KMS-11 (cell line): Measurements from ENCODE around the gene EFCAB6.

Experiments
- H2AFZ ChIP-seq: fragments of 200-600 bp; sonication (generic); 2 replicates; pipeline ENCODE4 v1.6.1; 2016; ENCODE audit warnings: antibody characterized with exemption, mixed run types, low read depth
- H3K27ac ChIP-seq: fragments of 200-600 bp; sonication (generic); 2 replicates; pipeline ENCODE4 v1.6.1; 2016; ENCODE audit warnings: mild to moderate bottlenecking, mixed run types
- H3K27me3 ChIP-seq: fragments of 200-600 bp; sonication (generic); 2 replicates; pipeline ENCODE4 v1.6.1; 2017; ENCODE audit warnings: mild to moderate bottlenecking, low read depth, mixed run types, moderate library complexity; ENCODE audit not compliant: insufficient read depth
- H3K36me3 ChIP-seq: fragments of 200-600 bp; sonication (generic); 2 replicates; pipeline ENCODE4 v1.6.1; 2017; ENCODE audit warnings: mild to moderate bottlenecking, mixed run types; ENCODE audit not compliant: insufficient read depth
- H3K4me1 ChIP-seq: fragments of 200-600 bp; sonication (generic); 2 replicates; pipeline ENCODE4 v1.6.1; 2016; ENCODE audit warnings: mild to moderate bottlenecking, low read depth, mixed run types; ENCODE audit not compliant: poor library complexity, severe bottlenecking
- H3K4me2 ChIP-seq: fragments of 200-600 bp; sonication (generic); 2 replicates; pipeline ENCODE4 v1.7.0; 2016; ENCODE audit warnings: mild to moderate bottlenecking, mixed run types
- H3K4me3 ChIP-seq: fragments of 200-600 bp; sonication (generic); IDR thresholded peaks from 2 replicates; pipeline ENCODE4 v1.6.1; 2017; ENCODE audit warnings: low read depth, low read length, mixed read lengths; ENCODE audit not compliant: insufficient read depth
- H3K79me2 ChIP-seq: fragments of 200-600 bp; sonication (generic); 2 replicates; pipeline ENCODE4 v1.6.1; 2016; ENCODE audit warnings: low read depth, mixed run types; ENCODE audit not compliant: insufficient read depth
- H3K9ac ChIP-seq: fragments of 200-600 bp; sonication (generic); 2 replicates; pipeline ENCODE4 v1.6.1; 2016; ENCODE audit warnings: mild to moderate bottlenecking, mixed run types
- H4K20me1 ChIP-seq: fragments of 200-600 bp; sonication (generic); 2 replicates; pipeline ENCODE4 v1.6.1; 2016; ENCODE audit warnings: mild to moderate bottlenecking, mixed run types; ENCODE audit not compliant: insufficient read depth
- TF ChIP-seq, protein P1 (sequence below): fragments of 200-600 bp; sonication (generic); conservative IDR thresholded peaks from 2 replicates; pipeline ENCODE4 v1.6.1; 2017; ENCODE audit warnings: low read depth, mild to moderate bottlenecking, antibody characterized with exemption, low read length, moderate library complexity, mixed read lengths

EFCAB6 gene

GRCh38 chr22:43845981-43846380 lies 33.9 kb upstream of the EFCAB6 start:
- Histone ChIP-seq H2AFZ (no peak overlapping the region), H3K27ac (no peak overlapping the region), H3K4me2 (no peak overlapping the region), H3K9ac (no peak overlapping the region), H4K20me1 (no peaks in the 10 kb centered on the region), H3K4me1 (no peaks in the 10 kb centered on the region), H3K79me2 (no peaks in the 10 kb centered on the region), H3K27me3 (peaks cover 53% of the 10 kb centered on the region), H3K4me3 (no peak overlapping the region), H3K36me3 (no peaks in the 10 kb centered on the region)
- TF ChIP-seq, protein P1, sequence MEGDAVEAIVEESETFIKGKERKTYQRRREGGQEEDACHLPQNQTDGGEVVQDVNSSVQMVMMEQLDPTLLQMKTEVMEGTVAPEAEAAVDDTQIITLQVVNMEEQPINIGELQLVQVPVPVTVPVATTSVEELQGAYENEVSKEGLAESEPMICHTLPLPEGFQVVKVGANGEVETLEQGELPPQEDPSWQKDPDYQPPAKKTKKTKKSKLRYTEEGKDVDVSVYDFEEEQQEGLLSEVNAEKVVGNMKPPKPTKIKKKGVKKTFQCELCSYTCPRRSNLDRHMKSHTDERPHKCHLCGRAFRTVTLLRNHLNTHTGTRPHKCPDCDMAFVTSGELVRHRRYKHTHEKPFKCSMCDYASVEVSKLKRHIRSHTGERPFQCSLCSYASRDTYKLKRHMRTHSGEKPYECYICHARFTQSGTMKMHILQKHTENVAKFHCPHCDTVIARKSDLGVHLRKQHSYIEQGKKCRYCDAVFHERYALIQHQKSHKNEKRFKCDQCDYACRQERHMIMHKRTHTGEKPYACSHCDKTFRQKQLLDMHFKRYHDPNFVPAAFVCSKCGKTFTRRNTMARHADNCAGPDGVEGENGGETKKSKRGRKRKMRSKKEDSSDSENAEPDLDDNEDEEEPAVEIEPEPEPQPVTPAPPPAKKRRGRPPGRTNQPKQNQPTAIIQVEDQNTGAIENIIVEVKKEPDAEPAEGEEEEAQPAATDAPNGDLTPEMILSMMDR = no peak

DNA sequence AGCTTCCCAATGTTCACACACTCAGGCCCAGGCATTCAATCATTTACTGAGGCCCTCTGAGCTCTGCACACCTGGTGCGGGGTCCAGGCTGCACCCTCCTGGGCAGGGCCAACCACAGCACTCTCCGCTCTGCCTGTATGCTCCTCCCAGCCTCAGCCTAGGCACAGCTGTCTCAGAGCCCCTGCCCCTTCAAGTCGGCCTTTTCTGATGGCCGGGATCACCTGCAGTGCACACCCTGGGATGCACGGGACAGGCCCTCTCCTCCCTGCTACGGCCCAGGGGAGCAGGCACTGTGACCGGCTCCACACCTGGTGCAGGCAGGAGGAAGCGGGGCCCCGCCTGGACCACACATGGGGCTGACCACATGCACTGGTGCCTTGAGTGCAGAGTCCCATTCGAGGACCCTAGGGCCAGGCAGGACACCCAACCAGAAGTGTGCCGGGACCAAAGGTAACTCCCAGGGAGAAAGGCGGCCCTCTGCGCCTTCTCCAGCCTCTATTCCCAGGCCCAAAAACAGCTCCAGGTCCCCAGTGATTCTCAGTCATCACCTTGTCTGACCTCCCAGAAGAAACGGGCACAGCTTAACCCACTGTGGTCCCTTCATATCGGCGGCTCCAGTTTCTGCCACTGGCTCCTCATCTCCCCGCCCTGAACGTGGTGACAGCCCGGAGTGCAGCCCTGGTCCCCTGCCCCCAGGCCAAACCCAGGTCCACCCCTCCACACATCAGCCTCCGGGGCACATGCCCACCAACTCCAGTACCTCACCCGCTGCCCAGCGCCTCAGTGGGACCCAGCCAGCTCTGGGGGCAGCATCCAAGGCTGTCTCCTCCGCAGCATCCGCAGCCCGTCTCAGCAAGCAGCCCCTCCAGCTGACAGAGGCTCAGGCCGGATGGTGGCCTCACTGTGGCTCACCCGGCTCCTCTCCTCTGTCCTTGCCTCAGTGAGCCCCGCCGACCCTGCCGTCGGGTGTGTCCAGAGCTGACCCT lies 32.7 kb upstream of the EFCAB6 start:
- Histone ChIP-seq H3K4me2 (no peak overlapping the region), H3K27me3 (peaks cover 49% of the 10 kb centered on the region), H3K27ac (no peak overlapping the region), H3K9ac (no peak overlapping the region), H2AFZ (no peak overlapping the region), H3K79me2 (no peaks in the 10 kb centered on the region), H3K36me3 (no peaks in the 10 kb centered on the region), H4K20me1 (no peaks in the 10 kb centered on the region), H3K4me3 (no peak overlapping the region), H3K4me1 (no peaks in the 10 kb centered on the region)
- TF ChIP-seq, protein P1 = no peak

DNA sequence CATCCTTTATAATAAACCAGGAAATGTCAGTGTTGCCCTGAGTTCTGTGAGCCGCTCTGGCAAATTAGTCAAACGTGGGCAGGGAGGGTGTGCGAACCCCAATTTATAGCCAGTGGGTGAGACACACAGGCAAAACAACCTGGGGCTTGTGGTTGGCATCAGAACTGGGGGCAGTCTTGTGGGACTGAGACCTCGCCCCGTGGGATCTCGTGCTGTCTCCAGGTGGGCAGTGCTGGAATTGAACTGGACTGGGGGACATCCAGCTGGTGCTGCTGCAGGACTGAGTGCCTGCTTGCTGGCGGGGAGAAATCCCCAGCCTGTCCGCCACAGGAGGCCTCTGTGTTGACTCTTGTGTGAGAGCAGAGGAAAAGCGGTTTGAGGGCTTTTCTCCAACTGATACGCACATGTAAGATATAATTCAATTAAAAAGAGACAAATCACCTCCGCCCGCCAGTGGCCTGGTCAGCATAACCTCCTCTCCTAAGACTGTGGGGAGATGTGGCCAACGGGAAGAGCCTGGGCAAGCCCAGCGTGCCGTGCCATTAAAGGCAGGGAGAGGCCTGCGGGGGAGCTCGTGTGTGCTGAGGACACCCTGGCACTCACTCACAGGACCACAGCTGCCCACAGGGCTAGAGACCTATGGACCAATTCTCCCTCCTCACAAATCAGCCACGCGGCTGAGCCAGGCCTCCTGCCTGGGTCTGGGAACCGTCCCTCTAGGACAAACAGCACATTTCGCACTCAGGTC lies 31.9 kb upstream of the EFCAB6 start:
- Histone ChIP-seq H3K9ac (no peak overlapping the region), H3K79me2 (no peaks in the 10 kb centered on the region), H4K20me1 (no peaks in the 10 kb centered on the region), H3K4me2 (no peak overlapping the region), H3K36me3 (no peaks in the 10 kb centered on the region), H3K27me3 (peaks cover 48% of the 10 kb centered on the region), H2AFZ (no peak overlapping the region), H3K4me3 (no peak overlapping the region), H3K4me1 (no peaks in the 10 kb centered on the region), H3K27ac (no peak overlapping the region)
- TF ChIP-seq, protein P1 = no peak

DNA sequence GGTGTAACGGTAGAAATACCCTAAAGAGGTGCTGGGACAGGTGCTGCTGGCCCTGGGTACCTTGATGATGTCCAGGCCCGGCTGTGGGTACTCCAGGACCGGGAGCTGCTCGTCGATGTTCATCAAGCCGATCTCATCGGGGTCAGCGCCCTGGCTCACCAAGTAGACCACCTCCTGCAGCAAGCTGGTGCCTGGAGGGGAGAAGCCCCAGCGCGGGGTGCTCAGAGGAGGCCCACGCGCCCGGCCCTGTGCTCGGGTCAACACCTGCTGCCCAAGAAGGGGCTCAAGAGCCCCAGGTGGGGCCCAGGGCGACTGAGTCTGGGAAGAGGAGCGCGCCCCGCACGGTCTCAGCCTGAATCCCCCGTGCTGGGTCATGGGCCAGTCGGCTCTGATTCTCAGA lies 29.6 kb upstream of the EFCAB6 start:
- Histone ChIP-seq H3K4me2 (no peak overlapping the region), H3K4me1 (no peaks in the 10 kb centered on the region), H2AFZ (no peak overlapping the region), H3K27me3 (peaks cover 58% of the 10 kb centered on the region), H4K20me1 (no peaks in the 10 kb centered on the region), H3K36me3 (no peaks in the 10 kb centered on the region), H3K27ac (no peak overlapping the region), H3K9ac (no peak overlapping the region), H3K4me3 (no peak overlapping the region), H3K79me2 (no peaks in the 10 kb centered on the region)
- TF ChIP-seq, protein P1 = no peak
